ENCODE data around the gene PDE6A. TPM values are rescaled to one million over a fixed set of nuclear protein-coding genes. Genes with fewer than 3 reads are reported as not detected.
"Not testable (repeated sequence)": the region's sequence is repeated elsewhere in the genome, so short reads cannot be mapped to it uniquely, and the experiment has no call there.

The PDE6A gene
- polyA plus RNA-seq, 1 donor, result 1.0 TPM

DNA sequence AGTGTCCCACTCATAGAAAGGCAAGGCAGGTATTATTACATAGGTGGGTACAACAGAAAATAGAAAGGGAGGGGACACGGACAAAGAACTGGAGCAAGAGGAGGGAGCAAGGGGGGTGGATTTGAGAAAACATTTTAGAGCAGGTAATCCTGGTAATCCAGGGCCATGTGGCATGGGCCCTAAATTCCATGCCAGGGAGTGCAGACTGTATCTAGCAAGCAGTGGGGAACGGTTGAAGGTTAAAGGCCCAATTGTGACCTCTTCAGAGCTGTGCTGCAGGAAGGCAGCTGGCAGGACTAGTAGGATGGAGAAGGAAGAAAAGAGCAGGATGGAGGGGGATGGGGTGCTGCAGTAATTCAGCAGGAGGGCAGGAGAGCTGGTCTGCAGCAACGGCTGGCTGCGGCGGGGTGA, 75.2 kb downstream of the PDE6A start:
- peak overlapping the region; percentile 54 for H3K27ac ChIP-seq (ENCODE audit: low read length)
- DNase-seq, result peak in 1 of 2 donors; percentile 75
- no CpG with 5 or more reads among the region's 5 CpGs for WGBS (ENCODE audit: insufficient coverage, low lambda C conversion rate)

DNA sequence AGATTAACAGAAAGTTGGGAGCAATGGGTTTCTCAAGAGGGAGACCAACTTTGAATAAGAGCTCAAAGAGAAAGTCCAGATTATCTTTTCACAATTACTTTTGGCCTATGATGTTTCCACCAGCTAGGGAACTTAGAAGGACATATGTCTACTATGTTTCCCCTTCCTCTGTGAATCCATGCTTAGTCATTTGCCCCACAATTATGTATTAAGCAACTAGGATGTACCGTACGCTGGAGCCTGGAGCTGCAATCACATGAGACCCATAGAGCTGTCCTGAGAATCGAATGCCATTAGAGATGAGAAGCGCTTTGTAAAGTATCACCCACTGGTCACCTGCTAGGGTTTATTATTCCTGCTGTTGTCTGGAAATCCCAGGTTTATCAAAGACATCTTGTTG, 78.8 kb downstream of the PDE6A start:
- H3K36me3 ChIP-seq (ENCODE audit: control insufficient read depth, insufficient read depth, low read length), result no peaks in the 10 kb centered on the region
- H3K27ac ChIP-seq (ENCODE audit: low read length), result no peak overlapping the region
- no peaks in the 10 kb centered on the region for H3K27me3 ChIP-seq (ENCODE audit: control insufficient read depth, insufficient read depth, low read length)
- no peak overlapping the region for H3K4me3 ChIP-seq (ENCODE audit: low read length)
- H3K4me1 ChIP-seq (ENCODE audit: control insufficient read depth, insufficient read depth, low read length), result peaks cover 17% of the 10 kb centered on the region
- no peaks in the 10 kb centered on the region for H3K9me3 ChIP-seq (ENCODE audit: control insufficient read depth, low read depth, low read length)
- no CpG with 5 or more reads among the region's 4 CpGs for WGBS (ENCODE audit: insufficient coverage, low lambda C conversion rate)
- no peak for DNase-seq

More for the DNA sequence above, 75.2 kb downstream of the PDE6A start:
- no peaks in the 10 kb centered on the region for H3K9me3 ChIP-seq (ENCODE audit: control insufficient read depth, low read depth, low read length)
- no peak overlapping the region for H3K4me3 ChIP-seq (ENCODE audit: low read length)
- H3K36me3 ChIP-seq (ENCODE audit: control insufficient read depth, insufficient read depth, low read length), result no peaks in the 10 kb centered on the region
- H3K4me1 ChIP-seq (ENCODE audit: control insufficient read depth, insufficient read depth, low read length), result peaks cover 38% of the 10 kb centered on the region
- H3K27me3 ChIP-seq (ENCODE audit: control insufficient read depth, insufficient read depth, low read length), result no peaks in the 10 kb centered on the region

- Histone ChIP-seq H3K9me3 (ENCODE audit: control insufficient read depth, low read depth, low read length) (no peaks in the 10 kb centered on the region), H3K4me3 (ENCODE audit: low read length) (no peak overlapping the region), H3K36me3 (ENCODE audit: control insufficient read depth, insufficient read depth, low read length) (no peaks in the 10 kb centered on the region), H3K4me1 (ENCODE audit: control insufficient read depth, insufficient read depth, low read length) (no peaks in the 10 kb centered on the region), H3K27ac (ENCODE audit: low read length) (no peak overlapping the region), H3K27me3 (ENCODE audit: control insufficient read depth, insufficient read depth, low read length) (no peaks in the 10 kb centered on the region)
- DNase-seq, result no peak
- 86% methylated on average over 1 of the region's 3 CpGs for WGBS (ENCODE audit: insufficient coverage, low lambda C conversion rate)
Measured at GRCh38 chr5:149863830-149864229, 80.8 kb downstream of the PDE6A start.

DNA sequence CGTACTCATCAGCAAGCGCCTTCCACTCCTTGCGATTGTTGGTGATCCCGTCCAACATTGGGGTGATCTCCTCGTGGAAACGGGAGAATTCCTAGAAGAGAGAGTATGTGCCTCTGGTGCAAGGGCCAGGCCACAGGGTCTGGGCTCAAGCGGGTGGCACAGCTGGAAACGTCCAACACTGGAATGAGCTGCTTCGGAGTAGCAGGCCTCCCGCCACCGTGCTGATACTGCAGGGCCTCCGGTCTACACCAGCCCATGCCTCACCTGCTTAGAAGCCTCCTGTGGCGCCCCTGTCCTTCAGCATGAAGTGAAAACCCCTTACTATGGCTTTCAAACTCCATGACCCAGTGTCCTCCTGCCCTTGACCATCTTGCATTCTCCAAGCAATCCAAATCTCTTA, 81.4 kb downstream of the PDE6A start:
- Histone ChIP-seq H3K27me3 (ENCODE audit: control insufficient read depth, insufficient read depth, low read length) (no peaks in the 10 kb centered on the region), H3K36me3 (ENCODE audit: control insufficient read depth, insufficient read depth, low read length) (no peaks in the 10 kb centered on the region), H3K4me1 (ENCODE audit: control insufficient read depth, insufficient read depth, low read length) (no peaks in the 10 kb centered on the region), H3K4me3 (ENCODE audit: low read length) (no peak overlapping the region), H3K9me3 (ENCODE audit: control insufficient read depth, low read depth, low read length) (no peaks in the 10 kb centered on the region), H3K27ac (ENCODE audit: low read length) (no peak overlapping the region)
- WGBS (ENCODE audit: insufficient coverage, low lambda C conversion rate), result no CpG with 5 or more reads among the region's 13 CpGs
- no peak for DNase-seq

GRCh38 chr5:149860801-149861322, 83.7 kb downstream of the PDE6A start:
- 82% methylated on average over 2 of the region's 7 CpGs for WGBS (ENCODE audit: insufficient coverage, low lambda C conversion rate)
- DNase-seq, result no peak
- H3K36me3 ChIP-seq (ENCODE audit: control insufficient read depth, insufficient read depth, low read length), result no peaks in the 10 kb centered on the region

DNA sequence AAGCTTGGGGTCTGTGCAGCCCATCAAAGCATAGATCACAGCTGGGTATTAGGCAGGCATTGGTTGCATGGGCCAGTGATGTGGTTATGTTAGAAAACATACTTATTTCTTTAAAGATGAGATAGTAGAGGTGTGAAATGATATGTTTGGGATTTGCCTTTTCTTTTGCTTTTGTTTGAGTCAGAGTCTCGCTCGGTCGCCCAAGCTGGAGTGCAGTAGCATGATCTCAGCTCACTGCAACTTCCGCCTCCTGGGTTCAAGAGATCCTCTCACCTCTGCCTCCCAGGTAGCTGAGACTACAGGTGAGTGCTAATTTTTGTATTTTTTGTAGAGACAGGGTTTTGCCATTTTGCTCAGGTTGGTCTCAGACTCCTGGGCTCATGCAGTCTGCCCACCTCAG, 84.8 kb downstream of the PDE6A start:
- Histone ChIP-seq H3K27me3 (ENCODE audit: control insufficient read depth, insufficient read depth, low read length) (no peaks in the 10 kb centered on the region), H3K36me3 (ENCODE audit: control insufficient read depth, insufficient read depth, low read length) (no peaks in the 10 kb centered on the region), H3K9me3 (ENCODE audit: control insufficient read depth, low read depth, low read length) (no peaks in the 10 kb centered on the region), H3K4me3 (ENCODE audit: low read length) (no peak overlapping the region), H3K4me1 (ENCODE audit: control insufficient read depth, insufficient read depth, low read length) (no peaks in the 10 kb centered on the region), H3K27ac (ENCODE audit: low read length) (no peak overlapping the region)
- DNase-seq, result no peak
- no CpG with 5 or more reads among the region's 4 CpGs for WGBS (ENCODE audit: insufficient coverage, low lambda C conversion rate)

More at GRCh38 chr5:149860801-149861322, 83.7 kb downstream of the PDE6A start:
- Histone ChIP-seq H3K4me1 (ENCODE audit: control insufficient read depth, insufficient read depth, low read length) (no peaks in the 10 kb centered on the region), H3K27me3 (ENCODE audit: control insufficient read depth, insufficient read depth, low read length) (no peaks in the 10 kb centered on the region), H3K4me3 (ENCODE audit: low read length) (no peak overlapping the region), H3K9me3 (ENCODE audit: control insufficient read depth, low read depth, low read length) (no peaks in the 10 kb centered on the region), H3K27ac (ENCODE audit: low read length) (no peak overlapping the region)

- not testable (repeated sequence) for H3K4me1 ChIP-seq (ENCODE audit: control insufficient read depth, insufficient read depth, low read length); H3K4me3 ChIP-seq (ENCODE audit: low read length); DNase-seq; H3K9me3 ChIP-seq (ENCODE audit: control insufficient read depth, low read depth, low read length); H3K36me3 ChIP-seq (ENCODE audit: control insufficient read depth, insufficient read depth, low read length); H3K27me3 ChIP-seq (ENCODE audit: control insufficient read depth, insufficient read depth, low read length); H3K27ac ChIP-seq (ENCODE audit: low read length)
- WGBS (ENCODE audit: insufficient coverage, low lambda C conversion rate), result no CpG with 5 or more reads among the region's 6 CpGs
Measured at GRCh38 chr5:149858481-149858880, 86.1 kb downstream of the PDE6A start.

- WGBS (ENCODE audit: insufficient coverage, low lambda C conversion rate), result no CpG with 5 or more reads among the region's 4 CpGs
- Histone ChIP-seq H3K27me3 (ENCODE audit: control insufficient read depth, insufficient read depth, low read length) (no peaks in the 10 kb centered on the region), H3K9me3 (ENCODE audit: control insufficient read depth, low read depth, low read length) (no peaks in the 10 kb centered on the region), H3K27ac (ENCODE audit: low read length) (no peak overlapping the region), H3K4me3 (ENCODE audit: low read length) (no peak overlapping the region), H3K36me3 (ENCODE audit: control insufficient read depth, insufficient read depth, low read length) (no peaks in the 10 kb centered on the region), H3K4me1 (ENCODE audit: control insufficient read depth, insufficient read depth, low read length) (no peaks in the 10 kb centered on the region)
- DNase-seq, result no peak
Measured at GRCh38 chr5:149857499-149857898, 87.1 kb downstream of the PDE6A start.

DNA sequence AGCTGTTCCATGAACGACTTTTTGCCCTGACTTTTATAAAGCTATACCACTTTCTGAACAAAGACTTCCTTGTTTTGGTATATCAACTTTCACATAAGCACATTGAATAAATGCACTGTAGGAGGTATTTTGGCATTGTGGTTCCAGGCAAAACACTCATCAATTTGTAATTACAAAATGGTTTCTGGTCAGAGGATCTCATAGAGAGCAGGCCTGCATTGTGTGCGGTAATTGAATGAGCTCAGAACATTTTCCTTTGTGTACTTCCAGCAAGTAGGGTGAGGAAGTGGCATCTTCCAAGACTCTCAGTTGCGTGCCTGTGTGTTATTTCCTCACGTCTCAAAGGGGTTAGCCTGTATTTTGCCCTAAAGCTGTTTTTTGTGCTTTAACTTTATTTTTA, 89.2 kb downstream of the PDE6A start:
- Histone ChIP-seq H3K36me3 (ENCODE audit: control insufficient read depth, insufficient read depth, low read length) (no peaks in the 10 kb centered on the region), H3K27ac (ENCODE audit: low read length) (no peak overlapping the region), H3K27me3 (ENCODE audit: control insufficient read depth, insufficient read depth, low read length) (no peaks in the 10 kb centered on the region), H3K4me1 (ENCODE audit: control insufficient read depth, insufficient read depth, low read length) (no peaks in the 10 kb centered on the region), H3K9me3 (ENCODE audit: control insufficient read depth, low read depth, low read length) (no peaks in the 10 kb centered on the region), H3K4me3 (ENCODE audit: low read length) (no peak overlapping the region)
- DNase-seq, result peak in 1 of 2 donors; percentile 33
- 67% methylated on average over 1 of the region's 4 CpGs for WGBS (ENCODE audit: insufficient coverage, low lambda C conversion rate)

DNA sequence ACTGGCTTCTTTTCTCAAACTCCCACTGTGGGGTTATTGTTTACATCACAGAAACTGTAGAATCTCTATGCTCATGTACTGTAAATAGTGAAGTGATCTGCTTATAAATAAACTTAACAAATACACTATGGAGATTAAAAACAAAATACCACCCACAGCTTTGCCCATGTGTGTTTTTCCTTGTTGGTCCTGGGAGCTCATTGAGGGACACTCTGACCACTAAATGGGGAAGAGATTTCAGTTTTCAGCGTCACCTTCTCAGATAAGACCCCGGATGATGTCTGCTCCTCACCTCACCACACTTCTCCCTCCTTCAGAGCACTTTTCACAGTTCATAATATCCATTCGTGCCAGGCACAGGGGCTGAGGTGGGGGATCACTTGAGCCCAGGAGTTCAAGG, 89.7 kb downstream of the PDE6A start:
- Histone ChIP-seq H3K4me1 (ENCODE audit: control insufficient read depth, insufficient read depth, low read length) (no peaks in the 10 kb centered on the region), H3K4me3 (ENCODE audit: low read length) (no peak overlapping the region), H3K9me3 (ENCODE audit: control insufficient read depth, low read depth, low read length) (no peaks in the 10 kb centered on the region), H3K36me3 (ENCODE audit: control insufficient read depth, insufficient read depth, low read length) (no peaks in the 10 kb centered on the region), H3K27ac (ENCODE audit: low read length) (no peak overlapping the region), H3K27me3 (ENCODE audit: control insufficient read depth, insufficient read depth, low read length) (no peaks in the 10 kb centered on the region)
- DNase-seq, result no peak
- WGBS (ENCODE audit: insufficient coverage, low lambda C conversion rate), result 80% methylated on average over 1 of the region's 3 CpGs

- no peak overlapping the region for H3K27ac ChIP-seq (ENCODE audit: low read length)
- DNase-seq, result no peak
- no CpG with 5 or more reads among the region's 3 CpGs for WGBS (ENCODE audit: insufficient coverage, low lambda C conversion rate)
- H3K4me1 ChIP-seq (ENCODE audit: control insufficient read depth, insufficient read depth, low read length), result no peaks in the 10 kb centered on the region
- H3K9me3 ChIP-seq (ENCODE audit: control insufficient read depth, low read depth, low read length), result no peaks in the 10 kb centered on the region
- H3K27me3 ChIP-seq (ENCODE audit: control insufficient read depth, insufficient read depth, low read length), result no peaks in the 10 kb centered on the region
- no peak overlapping the region for H3K4me3 ChIP-seq (ENCODE audit: low read length)
- no peaks in the 10 kb centered on the region for H3K36me3 ChIP-seq (ENCODE audit: control insufficient read depth, insufficient read depth, low read length)
Measured at GRCh38 chr5:149853701-149854100, 90.9 kb downstream of the PDE6A start.

Data from large intestine (tissue), 3 donors.